Lower leg skin (tissue), 3 donors: ENCODE results near the gene ZFAND6.
"Not testable (repeated sequence)": the region's sequence is repeated elsewhere in the genome, so short reads cannot be mapped to it uniquely, and the experiment has no call there.

Experiments
- CTCF ChIP-seq, 3 donors: fragments of 450-650 bp; IDR thresholded peaks; one replicate each; pipeline ENCODE4 v1.5.1; 2016; ENCODE audit warnings: antibody characterized with exemption in 3 of 3, mild to moderate bottlenecking in 3 of 3, moderate library complexity in 2 of 3
- POLR2A ChIP-seq, 2 donors: fragments of 450-650 bp; IDR thresholded peaks; one replicate each; pipeline ENCODE4 v1.6.1; 2016 to 2017; ENCODE audit warnings: antibody characterized with exemption in 2 of 2, mild to moderate bottlenecking in 1 of 2, moderate library complexity in 1 of 2

GRCh38 chr15:80045219-80045618 is 14.3 kb upstream of the ZFAND6 start:
- not testable (repeated sequence) for TF ChIP-seq CTCF, POLR2A (IDR thresholded peaks at IDR 0.05)
